ENCODE results near the gene KCNK3.

DNA sequence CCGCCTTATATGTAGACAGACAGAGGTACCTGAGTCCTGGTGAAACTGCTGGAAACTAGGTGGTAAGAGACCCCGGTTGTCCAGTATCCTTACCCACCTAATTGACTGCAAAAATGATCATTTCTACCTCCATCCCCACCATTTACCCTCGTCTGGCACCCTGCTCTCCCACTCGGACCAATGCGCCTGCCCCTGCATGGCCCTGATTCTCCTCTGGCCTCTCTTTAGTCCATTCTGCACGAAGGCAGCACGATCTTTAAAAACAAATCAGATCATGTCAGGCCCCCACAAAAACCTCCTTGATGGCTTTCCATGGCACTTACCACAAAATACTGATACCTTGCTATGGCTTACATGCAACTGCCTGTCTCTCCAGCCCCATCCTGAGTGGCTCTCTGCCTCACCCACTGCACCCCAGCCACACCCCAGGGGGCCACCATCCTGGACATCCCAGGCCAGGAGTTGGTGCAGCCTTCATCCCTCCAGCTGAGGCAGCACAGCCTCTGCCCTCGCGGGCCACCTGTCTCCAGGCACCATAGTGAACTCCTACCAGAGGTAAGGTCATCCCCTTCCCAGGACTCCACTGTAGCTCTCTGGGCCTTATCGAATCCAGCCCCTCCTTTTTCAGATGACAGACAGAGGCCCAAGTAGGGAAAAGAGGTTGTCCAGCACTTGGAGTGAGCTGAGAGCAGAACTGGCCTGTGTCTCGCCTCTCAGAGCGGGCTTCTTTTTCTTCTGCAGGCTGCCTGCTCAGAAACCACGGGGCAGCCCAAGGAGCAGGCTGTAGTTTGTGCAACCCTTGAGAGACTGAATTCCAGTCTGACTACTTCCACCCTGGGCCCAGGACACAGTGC is 39.1 kb upstream of the KCNK3 start:
- TF ChIP-seq, protein P1, sequence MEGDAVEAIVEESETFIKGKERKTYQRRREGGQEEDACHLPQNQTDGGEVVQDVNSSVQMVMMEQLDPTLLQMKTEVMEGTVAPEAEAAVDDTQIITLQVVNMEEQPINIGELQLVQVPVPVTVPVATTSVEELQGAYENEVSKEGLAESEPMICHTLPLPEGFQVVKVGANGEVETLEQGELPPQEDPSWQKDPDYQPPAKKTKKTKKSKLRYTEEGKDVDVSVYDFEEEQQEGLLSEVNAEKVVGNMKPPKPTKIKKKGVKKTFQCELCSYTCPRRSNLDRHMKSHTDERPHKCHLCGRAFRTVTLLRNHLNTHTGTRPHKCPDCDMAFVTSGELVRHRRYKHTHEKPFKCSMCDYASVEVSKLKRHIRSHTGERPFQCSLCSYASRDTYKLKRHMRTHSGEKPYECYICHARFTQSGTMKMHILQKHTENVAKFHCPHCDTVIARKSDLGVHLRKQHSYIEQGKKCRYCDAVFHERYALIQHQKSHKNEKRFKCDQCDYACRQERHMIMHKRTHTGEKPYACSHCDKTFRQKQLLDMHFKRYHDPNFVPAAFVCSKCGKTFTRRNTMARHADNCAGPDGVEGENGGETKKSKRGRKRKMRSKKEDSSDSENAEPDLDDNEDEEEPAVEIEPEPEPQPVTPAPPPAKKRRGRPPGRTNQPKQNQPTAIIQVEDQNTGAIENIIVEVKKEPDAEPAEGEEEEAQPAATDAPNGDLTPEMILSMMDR (IDR thresholded peaks at IDR 0.05 in 2 of 3, conservative IDR thresholded peaks at IDR 0.05 in 1 of 3; ENCODE audit: control insufficient read depth in 2 of 3, extremely low read depth in 1 of 3, insufficient read depth in 1 of 3, low read depth in 3 of 3, low read length in 3 of 3) = no peak
- TF ChIP-seq SP1 (IDR thresholded peaks at IDR 0.05; ENCODE audit: low read depth, low read length) (no peak), SRF (IDR thresholded peaks at IDR 0.05; ENCODE audit: low read depth in 2 of 2, low read length in 2 of 2) (no peak), RCOR1 (conservative IDR thresholded peaks at IDR 0.05; ENCODE audit: low read depth, low read length) (no peak), RAD21 (IDR thresholded peaks at IDR 0.05; ENCODE audit: insufficient read depth, low read depth, low read length) (no peak), TCF12 (IDR thresholded peaks at IDR 0.05; ENCODE audit: low read depth, low read length) (no peak), ESRRA (IDR thresholded peaks at IDR 0.05; ENCODE audit: low read length) (no peak), JUND (IDR thresholded peaks at IDR 0.05; ENCODE audit: low read depth, low read length) (no peak), BRCA1 (IDR thresholded peaks at IDR 0.05; ENCODE audit: low read depth, low read length) (no peak)
- TF ChIP-seq, protein P2, sequence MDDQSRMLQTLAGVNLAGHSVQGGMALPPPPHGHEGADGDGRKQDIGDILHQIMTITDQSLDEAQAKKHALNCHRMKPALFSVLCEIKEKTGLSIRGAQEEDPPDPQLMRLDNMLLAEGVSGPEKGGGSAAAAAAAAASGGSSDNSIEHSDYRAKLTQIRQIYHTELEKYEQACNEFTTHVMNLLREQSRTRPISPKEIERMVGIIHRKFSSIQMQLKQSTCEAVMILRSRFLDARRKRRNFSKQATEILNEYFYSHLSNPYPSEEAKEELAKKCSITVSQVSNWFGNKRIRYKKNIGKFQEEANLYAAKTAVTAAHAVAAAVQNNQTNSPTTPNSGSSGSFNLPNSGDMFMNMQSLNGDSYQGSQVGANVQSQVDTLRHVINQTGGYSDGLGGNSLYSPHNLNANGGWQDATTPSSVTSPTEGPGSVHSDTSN (IDR thresholded peaks at IDR 0.05; ENCODE audit: insufficient replicate concordance, low read depth, low read length) = no peak
- TF ChIP-seq, protein P3, sequence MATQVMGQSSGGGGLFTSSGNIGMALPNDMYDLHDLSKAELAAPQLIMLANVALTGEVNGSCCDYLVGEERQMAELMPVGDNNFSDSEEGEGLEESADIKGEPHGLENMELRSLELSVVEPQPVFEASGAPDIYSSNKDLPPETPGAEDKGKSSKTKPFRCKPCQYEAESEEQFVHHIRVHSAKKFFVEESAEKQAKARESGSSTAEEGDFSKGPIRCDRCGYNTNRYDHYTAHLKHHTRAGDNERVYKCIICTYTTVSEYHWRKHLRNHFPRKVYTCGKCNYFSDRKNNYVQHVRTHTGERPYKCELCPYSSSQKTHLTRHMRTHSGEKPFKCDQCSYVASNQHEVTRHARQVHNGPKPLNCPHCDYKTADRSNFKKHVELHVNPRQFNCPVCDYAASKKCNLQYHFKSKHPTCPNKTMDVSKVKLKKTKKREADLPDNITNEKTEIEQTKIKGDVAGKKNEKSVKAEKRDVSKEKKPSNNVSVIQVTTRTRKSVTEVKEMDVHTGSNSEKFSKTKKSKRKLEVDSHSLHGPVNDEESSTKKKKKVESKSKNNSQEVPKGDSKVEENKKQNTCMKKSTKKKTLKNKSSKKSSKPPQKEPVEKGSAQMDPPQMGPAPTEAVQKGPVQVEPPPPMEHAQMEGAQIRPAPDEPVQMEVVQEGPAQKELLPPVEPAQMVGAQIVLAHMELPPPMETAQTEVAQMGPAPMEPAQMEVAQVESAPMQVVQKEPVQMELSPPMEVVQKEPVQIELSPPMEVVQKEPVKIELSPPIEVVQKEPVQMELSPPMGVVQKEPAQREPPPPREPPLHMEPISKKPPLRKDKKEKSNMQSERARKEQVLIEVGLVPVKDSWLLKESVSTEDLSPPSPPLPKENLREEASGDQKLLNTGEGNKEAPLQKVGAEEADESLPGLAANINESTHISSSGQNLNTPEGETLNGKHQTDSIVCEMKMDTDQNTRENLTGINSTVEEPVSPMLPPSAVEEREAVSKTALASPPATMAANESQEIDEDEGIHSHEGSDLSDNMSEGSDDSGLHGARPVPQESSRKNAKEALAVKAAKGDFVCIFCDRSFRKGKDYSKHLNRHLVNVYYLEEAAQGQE (IDR thresholded peaks at IDR 0.05; ENCODE audit: low read depth, low read length) = no peak
- TF ChIP-seq, protein P4, sequence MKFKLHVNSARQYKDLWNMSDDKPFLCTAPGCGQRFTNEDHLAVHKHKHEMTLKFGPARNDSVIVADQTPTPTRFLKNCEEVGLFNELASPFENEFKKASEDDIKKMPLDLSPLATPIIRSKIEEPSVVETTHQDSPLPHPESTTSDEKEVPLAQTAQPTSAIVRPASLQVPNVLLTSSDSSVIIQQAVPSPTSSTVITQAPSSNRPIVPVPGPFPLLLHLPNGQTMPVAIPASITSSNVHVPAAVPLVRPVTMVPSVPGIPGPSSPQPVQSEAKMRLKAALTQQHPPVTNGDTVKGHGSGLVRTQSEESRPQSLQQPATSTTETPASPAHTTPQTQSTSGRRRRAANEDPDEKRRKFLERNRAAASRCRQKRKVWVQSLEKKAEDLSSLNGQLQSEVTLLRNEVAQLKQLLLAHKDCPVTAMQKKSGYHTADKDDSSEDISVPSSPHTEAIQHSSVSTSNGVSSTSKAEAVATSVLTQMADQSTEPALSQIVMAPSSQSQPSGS (IDR thresholded peaks at IDR 0.05; ENCODE audit: low read length) = no peak
